ENCODE data around the gene CACTIN. TPM values are rescaled to one million over a fixed set of nuclear protein-coding genes. Genes with fewer than 3 reads are reported as not detected.
"Not testable (repeated sequence)": the region's sequence is repeated elsewhere in the genome, so short reads cannot be mapped to it uniquely, and the experiment has no call there.

The CACTIN gene
- total RNA-seq, 1 donor from 2014 or later = 40.8 TPM

DNA sequence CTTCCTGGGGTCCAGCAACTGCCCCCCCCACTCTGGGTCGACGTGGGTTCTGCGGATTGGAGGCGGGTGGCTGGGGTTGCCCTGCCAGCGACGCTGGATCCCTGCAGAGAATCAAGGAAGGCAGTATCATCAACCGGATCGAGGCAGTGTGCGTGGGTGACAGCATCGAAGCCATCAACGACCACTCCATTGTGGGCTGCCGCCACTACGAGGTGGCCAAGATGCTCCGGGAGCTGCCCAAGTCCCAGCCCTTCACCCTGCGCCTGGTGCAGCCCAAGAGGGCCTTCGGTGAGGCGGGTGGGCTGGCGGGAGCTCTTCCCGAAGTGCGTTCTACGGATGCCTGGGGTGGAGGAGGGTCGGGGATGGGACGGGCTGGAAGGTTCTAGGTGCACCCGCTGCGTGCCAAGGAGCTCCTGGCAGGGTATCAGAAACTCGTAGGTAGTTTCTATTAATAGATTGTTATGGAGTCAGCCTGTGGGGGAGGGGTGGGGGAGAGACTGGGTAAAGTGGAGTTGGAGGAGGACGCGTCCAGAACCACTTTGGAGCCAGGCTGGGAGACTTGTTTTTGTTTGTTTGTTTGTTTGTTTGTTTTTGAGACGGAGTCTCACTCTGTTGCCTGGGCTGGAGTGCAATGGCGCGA is 39.8 kb downstream of the CACTIN start:
- Mint-ChIP-seq H3K27ac (no peak overlapping the region), H3K36me3 (ENCODE audit: low read depth) (no peaks in the 10 kb centered on the region), H3K4me1 (ENCODE audit: low read depth) (no peaks in the 10 kb centered on the region), H3K4me3 (no peak overlapping the region), H3K27me3 (ENCODE audit: insufficient read depth) (peaks cover 6% of the 10 kb centered on the region), H3K9me3 (no peaks in the 10 kb centered on the region)
- DNase-seq (ENCODE audit: low spot score) = no peak
- intact Hi-C loops (cut with micrococcal nuclease) = no loop called here

DNA sequence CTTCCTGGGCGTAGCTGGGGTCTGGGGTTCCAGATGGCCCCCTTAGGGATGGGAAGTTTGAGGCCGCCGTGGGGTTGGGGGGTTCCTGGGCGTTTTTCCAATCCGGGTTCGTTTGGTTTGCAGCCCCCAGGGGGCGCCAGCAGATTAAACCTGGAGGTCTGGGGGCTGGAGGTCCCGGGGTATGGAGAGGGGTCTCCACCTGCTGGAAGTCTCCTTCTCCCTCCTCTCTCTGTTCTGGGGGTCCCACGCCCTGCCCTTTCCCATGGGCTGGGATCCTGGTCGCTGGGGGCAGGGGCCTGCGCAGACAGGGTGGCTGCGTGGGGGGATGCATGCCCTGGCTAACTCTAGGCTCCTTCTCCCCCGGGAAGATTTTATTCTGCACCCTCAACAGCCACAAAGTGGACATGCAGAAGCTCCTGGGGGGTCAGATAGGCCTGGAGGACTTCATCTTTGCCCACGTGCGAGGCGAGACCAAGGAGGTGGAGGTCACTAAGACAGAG is 40.4 kb downstream of the CACTIN start:
- no peaks in the 10 kb centered on the region for H3K9me3 Mint-ChIP-seq
- no peaks in the 10 kb centered on the region for H3K4me1 Mint-ChIP-seq (ENCODE audit: low read depth)
- H3K27me3 Mint-ChIP-seq (ENCODE audit: insufficient read depth) = peaks cover 6% of the 10 kb centered on the region
- no peaks in the 10 kb centered on the region for H3K36me3 Mint-ChIP-seq (ENCODE audit: low read depth)
- no peak overlapping the region for H3K4me3 Mint-ChIP-seq
- intact Hi-C loops (cut with micrococcal nuclease) = no loop called here
- DNase-seq (ENCODE audit: low spot score) = no peak
- no peak overlapping the region for H3K27ac Mint-ChIP-seq

- H3K4me3 Mint-ChIP-seq = no peak within 1 kb of the TSS
- no peak for DNase-seq (ENCODE audit: low spot score)
- H3K4me1 Mint-ChIP-seq (ENCODE audit: low read depth) = no peaks in the 10 kb centered on the region
- no peak within 1 kb of the TSS for H3K27ac Mint-ChIP-seq
- H3K9me3 Mint-ChIP-seq = no peaks in the 10 kb centered on the region
- H3K36me3 Mint-ChIP-seq (ENCODE audit: low read depth) = no peaks in the 10 kb centered on the region
- peaks cover 6% of the 10 kb centered on the region for H3K27me3 Mint-ChIP-seq (ENCODE audit: insufficient read depth)
- intact Hi-C loops (cut with micrococcal nuclease) = no loop called here
These were observed 41.1 kb downstream of the CACTIN start, which contains the start of gene GIPC3 for GRCh38 chr19:3585301-3586126. GIPC3 (plus strand) TSS chr19:3585478; CDS start chr19:3585598, 120 bp downstream.

DNA sequence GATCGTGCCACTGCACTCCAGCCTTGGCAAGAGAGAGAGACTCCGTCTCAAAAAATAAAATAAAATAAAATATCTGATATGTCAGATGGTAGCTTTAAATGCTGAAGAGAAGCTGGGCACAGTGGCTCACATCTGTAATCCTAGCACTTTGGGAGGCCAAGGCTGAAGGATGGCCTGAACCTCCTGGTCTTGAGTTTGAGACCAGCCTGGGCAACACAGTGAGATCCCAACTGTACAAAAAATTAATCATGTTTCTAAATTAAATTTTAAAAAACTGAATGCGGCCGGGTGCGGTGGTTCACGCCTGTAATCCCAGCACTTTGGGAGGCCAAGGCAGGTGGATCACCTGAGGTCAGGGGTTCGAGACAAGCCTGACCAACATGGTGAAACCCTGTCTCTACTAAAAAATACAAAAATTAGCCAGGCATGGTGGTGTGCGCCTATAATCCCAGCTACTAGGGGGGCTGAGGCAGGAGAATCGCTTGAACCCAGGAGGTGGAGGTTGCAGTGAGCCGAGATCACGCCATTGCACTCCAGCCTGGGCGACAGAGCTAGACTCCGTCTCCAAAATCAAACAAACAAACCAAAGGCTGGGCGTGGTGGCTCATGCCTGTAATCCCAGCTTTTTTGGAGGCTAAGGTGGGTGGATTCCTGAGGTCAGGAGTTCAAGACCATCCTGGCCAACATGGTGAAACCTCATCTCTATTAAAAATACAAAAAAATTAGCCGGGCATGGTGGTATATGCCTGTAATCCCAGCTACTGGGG is 42.4 kb downstream of the CACTIN start:
- DNase-seq (ENCODE audit: low spot score); H3K4me3 Mint-ChIP-seq; H3K27ac Mint-ChIP-seq; intact Hi-C loops (cut with micrococcal nuclease); H3K4me1 Mint-ChIP-seq (ENCODE audit: low read depth); H3K9me3 Mint-ChIP-seq; H3K27me3 Mint-ChIP-seq (ENCODE audit: insufficient read depth); H3K36me3 Mint-ChIP-seq (ENCODE audit: low read depth): not testable (repeated sequence)

GRCh38 chr19:3581792-3582191 is 44.8 kb downstream of the CACTIN start:
- intact Hi-C loops (cut with micrococcal nuclease); H3K27ac Mint-ChIP-seq; H3K4me3 Mint-ChIP-seq; H3K27me3 Mint-ChIP-seq (ENCODE audit: insufficient read depth); H3K36me3 Mint-ChIP-seq (ENCODE audit: low read depth); DNase-seq (ENCODE audit: low spot score); H3K9me3 Mint-ChIP-seq; H3K4me1 Mint-ChIP-seq (ENCODE audit: low read depth): not testable (repeated sequence)

DNA sequence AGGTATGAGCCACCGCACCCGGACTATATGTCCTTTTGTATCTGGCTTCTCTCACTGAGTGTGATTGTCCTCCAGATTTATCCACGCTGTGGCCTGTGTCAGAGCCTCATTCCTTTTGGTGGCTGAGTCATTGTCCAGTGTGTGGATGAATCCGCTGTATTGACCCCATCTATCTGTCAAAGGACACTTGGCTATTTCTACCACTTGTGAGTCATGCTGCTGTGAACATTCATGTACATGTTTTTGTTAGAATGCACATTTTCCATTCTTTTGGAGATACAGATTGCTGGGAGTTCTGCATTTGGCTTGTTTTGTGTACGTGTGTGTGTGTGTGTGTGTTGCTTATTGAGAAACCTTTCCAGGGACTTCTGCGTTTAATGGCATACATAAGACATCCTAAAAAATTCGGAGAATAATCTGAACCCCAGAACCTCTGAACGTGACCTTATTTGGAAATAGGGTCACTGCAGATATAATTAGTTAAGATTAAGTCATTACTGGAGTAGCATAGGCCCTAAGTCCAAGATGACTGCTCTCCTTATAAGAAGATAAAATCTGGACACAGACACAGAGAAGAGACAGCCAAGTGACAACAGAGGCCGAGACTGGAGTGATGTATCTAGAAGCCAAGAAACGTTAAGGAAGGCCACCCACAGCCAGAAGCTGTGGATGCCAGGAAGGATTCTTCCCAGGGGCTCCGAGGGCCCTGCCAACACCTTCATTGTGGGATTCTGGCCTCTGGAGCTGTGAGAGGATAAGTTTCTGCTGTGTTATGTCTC is 46.2 kb downstream of the CACTIN start:
- no peak overlapping the region for H3K27ac Mint-ChIP-seq
- H3K4me3 Mint-ChIP-seq = no peak overlapping the region
- intact Hi-C loops (cut with micrococcal nuclease) = no loop called here
- H3K4me1 Mint-ChIP-seq (ENCODE audit: low read depth) = no peaks in the 10 kb centered on the region
- DNase-seq (ENCODE audit: low spot score) = no peak
- peaks cover 1% of the 10 kb centered on the region for H3K36me3 Mint-ChIP-seq (ENCODE audit: low read depth)
- H3K9me3 Mint-ChIP-seq = no peaks in the 10 kb centered on the region
- peaks cover 6% of the 10 kb centered on the region for H3K27me3 Mint-ChIP-seq (ENCODE audit: insufficient read depth)

DNA sequence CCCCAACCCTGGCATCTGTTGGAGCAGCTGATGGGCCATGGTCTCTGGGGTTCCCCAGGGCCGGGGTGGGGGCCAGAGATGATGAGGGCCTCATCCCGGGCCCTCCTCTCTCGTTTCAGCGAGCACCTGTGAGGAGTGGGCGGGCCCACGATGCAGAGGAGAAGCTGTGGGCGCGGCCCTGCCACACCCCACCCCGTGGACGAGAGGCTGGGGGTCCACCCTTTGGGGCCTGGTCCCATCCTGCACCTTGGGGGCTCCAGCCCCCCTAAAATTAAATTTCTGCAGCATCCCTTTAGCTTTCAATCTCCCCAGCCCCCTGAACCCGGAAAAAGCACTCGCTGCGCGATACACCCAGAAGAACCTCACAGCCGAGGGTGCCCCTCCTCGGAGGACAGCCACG is 48.2 kb downstream of the CACTIN start:
- Mint-ChIP-seq H3K36me3 (ENCODE audit: low read depth) (peaks cover 9% of the 10 kb centered on the region), H3K27ac (no peak overlapping the region), H3K4me3 (no peak overlapping the region), H3K9me3 (no peaks in the 10 kb centered on the region), H3K27me3 (ENCODE audit: insufficient read depth) (peaks cover 2% of the 10 kb centered on the region), H3K4me1 (ENCODE audit: low read depth) (no peaks in the 10 kb centered on the region)
- DNase-seq (ENCODE audit: low spot score) = no peak
- intact Hi-C loops (cut with micrococcal nuclease) = no loop called here

- Mint-ChIP-seq H3K9me3 (no peaks in the 10 kb centered on the region), H3K27ac (no peak overlapping the region), H3K4me3 (no peak overlapping the region), H3K4me1 (ENCODE audit: low read depth) (no peaks in the 10 kb centered on the region), H3K36me3 (ENCODE audit: low read depth) (peaks cover 9% of the 10 kb centered on the region), H3K27me3 (ENCODE audit: insufficient read depth) (peaks cover 2% of the 10 kb centered on the region)
- intact Hi-C loops (cut with micrococcal nuclease) = no loop called here
- DNase-seq (ENCODE audit: low spot score) = no peak
These were observed 48.8 kb downstream of the CACTIN start for GRCh38 chr19:3577723-3578344.

DNA sequence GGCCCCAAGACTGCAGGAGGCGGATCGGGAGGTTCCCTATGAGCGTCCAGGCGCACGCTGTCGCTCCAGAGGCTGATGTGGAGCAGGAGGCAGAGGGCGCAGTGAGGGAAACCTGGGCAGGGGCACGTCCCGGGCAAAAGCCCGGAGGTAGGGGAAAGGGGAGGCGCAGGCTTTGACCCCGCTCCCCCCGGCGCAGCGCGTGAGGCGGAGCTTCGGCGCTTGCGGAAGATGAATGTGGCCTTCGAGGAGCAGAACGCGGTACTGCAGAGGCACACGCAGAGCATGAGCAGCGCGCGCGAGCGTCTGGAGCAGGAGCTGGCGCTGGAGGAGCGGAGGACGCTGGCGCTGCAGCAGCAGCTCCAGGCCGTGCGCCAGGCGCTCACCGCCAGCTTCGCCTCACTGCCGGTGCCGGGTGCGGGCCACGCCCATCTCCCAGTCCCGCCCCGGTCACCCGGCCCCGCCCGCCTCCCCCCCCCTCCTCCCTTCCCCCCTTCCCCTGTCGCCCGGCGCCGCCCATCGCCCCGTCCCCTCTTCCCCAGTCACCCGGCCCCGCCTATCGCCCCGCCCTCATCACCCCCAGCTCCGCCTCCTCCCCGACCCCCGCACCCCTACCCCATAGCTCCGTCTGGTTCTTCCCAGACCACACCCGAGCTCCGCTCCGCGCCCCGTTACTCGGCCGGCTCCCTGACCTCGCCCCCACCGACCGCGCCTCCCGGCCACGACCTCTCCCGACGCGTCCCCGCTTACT is 49.7 kb downstream of the CACTIN start:
- intact Hi-C loops (cut with micrococcal nuclease) = no loop called here
- H3K9me3 Mint-ChIP-seq = no peaks in the 10 kb centered on the region
- no peak overlapping the region for H3K4me3 Mint-ChIP-seq
- no peak for DNase-seq (ENCODE audit: low spot score)
- peaks cover 9% of the 10 kb centered on the region for H3K36me3 Mint-ChIP-seq (ENCODE audit: low read depth)
- peaks cover 2% of the 10 kb centered on the region for H3K27me3 Mint-ChIP-seq (ENCODE audit: insufficient read depth)
- H3K4me1 Mint-ChIP-seq (ENCODE audit: low read depth) = no peaks in the 10 kb centered on the region
- no peak overlapping the region for H3K27ac Mint-ChIP-seq

GRCh38 chr19:3575949-3576673 is 50.5 kb downstream of the CACTIN start:
- DNase-seq (ENCODE audit: low spot score) = no peak
- intact Hi-C loops (cut with micrococcal nuclease) = no loop called here
- no peaks in the 10 kb centered on the region for H3K9me3 Mint-ChIP-seq
- H3K27me3 Mint-ChIP-seq (ENCODE audit: insufficient read depth) = peaks cover 2% of the 10 kb centered on the region
- H3K27ac Mint-ChIP-seq = no peak overlapping the region
- no peak overlapping the region for H3K4me3 Mint-ChIP-seq
- H3K36me3 Mint-ChIP-seq (ENCODE audit: low read depth) = peaks cover 9% of the 10 kb centered on the region
- no peaks in the 10 kb centered on the region for H3K4me1 Mint-ChIP-seq (ENCODE audit: low read depth)

DNA sequence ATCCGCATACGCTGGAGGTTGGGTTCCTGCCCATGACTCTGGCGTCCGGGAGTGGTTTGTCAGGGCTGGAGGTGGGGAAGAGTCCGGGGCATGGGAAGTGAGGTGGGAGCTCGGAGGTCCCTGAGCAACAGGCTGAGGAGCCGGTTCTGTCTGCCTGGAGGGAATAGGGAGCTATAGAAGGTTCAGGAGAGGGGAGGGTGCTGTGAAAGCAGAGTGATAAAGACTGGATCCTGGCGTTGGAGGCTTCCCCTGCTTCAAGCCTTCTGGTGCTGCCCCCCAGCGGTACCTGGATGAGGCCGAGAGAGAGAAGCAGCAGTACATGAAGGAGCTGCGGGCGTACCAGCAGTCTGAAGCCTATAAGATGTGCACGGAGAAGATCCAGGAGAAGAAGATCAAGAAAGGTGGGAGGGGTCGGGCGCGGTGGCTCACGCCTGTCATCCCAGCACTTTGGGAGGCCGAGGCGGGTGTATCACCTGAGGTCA is 51.3 kb downstream of the CACTIN start:
- no peaks in the 10 kb centered on the region for H3K4me1 Mint-ChIP-seq (ENCODE audit: low read depth)
- no peak for DNase-seq (ENCODE audit: low spot score)
- no peak overlapping the region for H3K27ac Mint-ChIP-seq
- H3K36me3 Mint-ChIP-seq (ENCODE audit: low read depth) = peaks cover 9% of the 10 kb centered on the region
- peaks cover 2% of the 10 kb centered on the region for H3K27me3 Mint-ChIP-seq (ENCODE audit: insufficient read depth)
- no peaks in the 10 kb centered on the region for H3K9me3 Mint-ChIP-seq
- H3K4me3 Mint-ChIP-seq = no peak overlapping the region
- intact Hi-C loops (cut with micrococcal nuclease) = no loop called here

All from activated T-helper 1 cell treated with anti-CD3 and anti-CD28 coated beads, Interleukin-12 subunit alpha, Interleukin-12 subunit beta, Interleukin-2, Interleukin-4 antibody, amounts not matched to agents 30 ng/mL and 10 ng/mL and 1 ng/mL, durations not matched to agents 14 hours and 24 hours and 36 hours (primary cell).